K562 (cell line): Measurements from ENCODE around the gene FLAD1. TPM values are rescaled to one million over a fixed set of nuclear protein-coding genes. Genes with fewer than 3 reads are reported as not detected.

ENCODE experiments used
- ATAC-seq: fragments of 200-7000 bp; cut with Tn5 transposase; 3 replicates; pipeline ENCODE4 v1.9.1; 2020; ENCODE audit warnings: moderate library complexity
- BruUV-seq: library from RNA; stranded (reverse); fragments of 400-500 nt; replicated peaks from 2 replicates; lab custom pipeline; 2021; lab: Mats Ljungman, UMichigan
- CTCF ChIA-PET: fragments of 300-600 bp; formaldehyde crosslinking; extraction: SDS; loops from one replicate; lab custom pipeline; 2021; ENCODE audit warnings: low intra/inter-chr PET ratio; lab: Yijun Ruan, JAX
- POLR2A ChIA-PET: fragments of 300-600, 350-650 bp; sonication (Branson Sonifier 250); formaldehyde crosslinking; extraction: SDS; loops from one replicate; lab custom pipeline; 2021; ENCODE audit warnings: antibody characterized with exemption, inconsistent platforms; lab: Yijun Ruan, JAX
- DNase-seq, 4 experiments: peaks; one replicate each; pipeline versions ENCODE4 v3.0.0 to v3.0.0-alpha.2; 2011 to 2018; ENCODE audit warnings: low spot score in 3 of 4, mixed read lengths in 3 of 4; ENCODE audit errors: extremely low read depth in 1 of 4
- FAIRE-seq: peaks from 2 replicates; lab custom pipeline; 2011; peaks lifted over from hg19 to GRCh38; lab: Jason Lieb, UNC
- H2AFZ ChIP-seq: 2 replicates; pipeline ENCODE4 v1.6.0; 2011; ENCODE audit warnings: low read depth, low read length, control low read depth, inconsistent platforms
- H3K27ac ChIP-seq: fragments of 200-600 bp; 3 replicates; pipeline ENCODE4 v1.8.0; 2011; ENCODE audit warnings: low read depth, mild to moderate bottlenecking, control low read depth, inconsistent platforms, low read length, moderate library complexity, mixed read lengths; ENCODE audit errors: extremely low read depth
- H3K27me3 ChIP-seq, 2 experiments: fragments of 300-600 bp in 1 of 2; 2 replicates in 1 of 2; 3 replicates in 1 of 2; pipeline versions ENCODE4 v1.6.0 to v1.8.0; 2011; ENCODE audit warnings: inconsistent platforms in 2 of 2, low read length in 2 of 2, mild to moderate bottlenecking in 1 of 2, mixed read lengths in 1 of 2, moderate library complexity in 1 of 2; ENCODE audit not compliant: control insufficient read depth in 2 of 2, insufficient read depth in 2 of 2
- H3K36me3 ChIP-seq: fragments of 300-600 bp; 3 replicates; pipeline ENCODE4 v1.8.0; 2011; ENCODE audit warnings: mild to moderate bottlenecking, low read length, inconsistent platforms; ENCODE audit not compliant: control insufficient read depth, insufficient read depth
- H3K4me1 ChIP-seq, 2 experiments: fragments of 200-600 bp in 1 of 2; replicated peaks in 1 of 2; 2 replicates in 1 of 2; 3 replicates in 1 of 2; pipeline versions ENCODE4 v1.5.1 to v1.8.0; 2011; ENCODE audit warnings: inconsistent platforms in 2 of 2, low read length in 2 of 2, mild to moderate bottlenecking in 1 of 2, mixed read lengths in 1 of 2, moderate library complexity in 1 of 2; ENCODE audit not compliant: control insufficient read depth in 2 of 2, insufficient read depth in 2 of 2
- H3K4me2 ChIP-seq: 2 replicates; pipeline ENCODE4 v1.6.1; 2011; ENCODE audit warnings: low read length, control low read depth, inconsistent platforms, mixed read lengths; ENCODE audit not compliant: insufficient read depth
- H3K4me3 ChIP-seq: fragments of 200-600 bp; sonication (generic), shearing (Covaris generic); 2 replicates; pipeline ENCODE4 v1.5.1; 2016; ENCODE audit warnings: control low read depth, inconsistent platforms
- H3K79me2 ChIP-seq: fragments of 200-600 bp; 3 replicates; pipeline ENCODE4 v1.8.0; 2011; ENCODE audit warnings: low read length, inconsistent platforms; ENCODE audit not compliant: control insufficient read depth, insufficient read depth
- H3K9ac ChIP-seq, 2 experiments: 2 replicates each; pipeline versions ENCODE4 v1.6.0 to v1.6.1; 2011; ENCODE audit warnings: low read depth in 2 of 2, low read length in 2 of 2, control low read depth in 1 of 2, inconsistent platforms in 1 of 2, mild to moderate bottlenecking in 1 of 2, mixed read lengths in 1 of 2; ENCODE audit not compliant: insufficient read depth in 1 of 2
- H3K9me1 ChIP-seq: one replicate; pipeline ENCODE4 v1.6.0; 2011; ENCODE audit warnings: inconsistent platforms, mild to moderate bottlenecking, low read length, moderate library complexity; ENCODE audit not compliant: control insufficient read depth, insufficient read depth
- H3K9me3 ChIP-seq: replicated peaks from 2 replicates; pipeline ENCODE4 v1.5.1; 2011; ENCODE audit warnings: low read depth, low read length, inconsistent platforms; ENCODE audit not compliant: control insufficient read depth, insufficient read depth
- H4K20me1 ChIP-seq: replicated peaks from 2 replicates; pipeline ENCODE4 v1.6.1; 2011; ENCODE audit warnings: low read length, inconsistent platforms, mixed read lengths; ENCODE audit not compliant: control insufficient read depth, insufficient read depth
- ELF1 ChIP-seq: fragments of 200-800 bp; sonication (Bioruptor generic); IDR thresholded peaks from 2 replicates; pipeline ENCODE4 v1.6.1; 2016; ENCODE audit warnings: missing genetic modification characterization, missing compliant biosample characterization
- EWSR1 ChIP-seq: fragments of 450-650 bp; IDR thresholded peaks from 2 replicates; pipeline ENCODE4 v1.6.1; 2018; ENCODE audit warnings: borderline replicate concordance, mild to moderate bottlenecking, low read depth, moderate library complexity; ENCODE audit not compliant: partially characterized antibody
- GTF2E2 ChIP-seq: fragments of 200-800 bp; sonication (Bioruptor generic); IDR thresholded peaks from 2 replicates; pipeline ENCODE4 v1.6.1; 2016; ENCODE audit warnings: missing genetic modification characterization, missing compliant biosample characterization
- PHF20 ChIP-seq: fragments of 450-650 bp; IDR thresholded peaks from 2 replicates; pipeline ENCODE4 v1.6.1; 2018; ENCODE audit not compliant: partially characterized antibody
- SIN3A ChIP-seq, 2 experiments: fragments of 150-350 bp in 1 of 2; IDR thresholded peaks; 2 replicates each; pipeline ENCODE4 v1.6.1; 2011 to 2016; ENCODE audit warnings: borderline replicate concordance in 2 of 2, low read depth in 2 of 2, low read length in 2 of 2, mild to moderate bottlenecking in 2 of 2, moderate library complexity in 2 of 2; ENCODE audit not compliant: control insufficient read depth in 1 of 2
- SMARCC2 ChIP-seq: fragments of 450-650 bp; IDR thresholded peaks from 2 replicates; pipeline ENCODE4 v1.6.1; 2017; ENCODE audit warnings: antibody characterized with exemption, moderate library complexity, mild to moderate bottlenecking, low read depth
- ZFX ChIP-seq: sonication (generic); formaldehyde crosslinking; IDR thresholded peaks from 2 replicates; pipeline ENCODE4 v1.8.0; 2022; ENCODE audit warnings: mild to moderate bottlenecking, missing genetic modification reagents, moderate library complexity
- WGBS: fragments of 100-300 bp; shearing (Covaris generic); methylation state at CpG from one replicate; pipeline ENCODE4 v1.1.6; 2016; ENCODE audit warnings: low coverage, mixed read lengths; ENCODE audit not compliant: insufficient coverage; ENCODE audit errors: missing lambda C conversion rate; 5-methylcytosine and 5-hydroxymethylcytosine counted together
- in situ Hi-C: fragments of 300-500 bp; cut with MboI; formaldehyde crosslinking; loops from 4 replicates; pipeline ENCODE4 v1.15.0; 2018; ENCODE audit warnings: inconsistent platforms, mixed read lengths
- intact Hi-C: fragments of 100-400 bp; cut with micrococcal nuclease; formaldehyde crosslinking; loops from 2 replicates; pipeline ENCODE4 v1.14.2; 2022
- polyA plus RNA-seq, 8 experiments: library from polyadenylated mRNA; depleted of rRNA in 4 of 8; stranded (reverse) in 5 of 8; unstranded in 3 of 8; fragments of >200 nt; fragmentation: Nextera tagmentation in 2 of 8; fragmentation: Illumina TruSeq in 1 of 8; extraction: Ambion mirVana in 2 of 8; extraction: Trizol in 1 of 8; gene quantifications; 2 replicates each; pipeline versions ENCODE4 v1.2.1 to v1.2.3, GENCODE V29; 2011 to 2014; ENCODE audit warnings: inconsistent platforms in 1 of 8, missing spikeins in 1 of 8
- total RNA-seq, 7 experiments: library from RNA; depleted of rRNA in 6 of 7; stranded (reverse); fragments of >200 nt in 6 of 7; fragmentation: Illumina TruSeq in 2 of 7; extraction: Trizol in 2 of 7; gene quantifications; 2 replicates each; pipeline versions ENCODE4 v1.2.1 to v1.2.3, GENCODE V29; 2011 to 2021; ENCODE audit warnings: low replicate concordance in 1 of 7
- TF ChIP-seq, protein P1 (sequence below): fragments of 250-450 bp; sonication (Bioruptor Pico); IDR thresholded peaks from 2 replicates; pipeline ENCODE4 v1.4.0; 2020
- TF ChIP-seq, protein P2 (sequence below): fragments of 450-650 bp; formaldehyde crosslinking; IDR thresholded peaks from 2 replicates; pipeline ENCODE4 v1.4.0; 2022; ENCODE audit warnings: missing genetic modification characterization

The FLAD1 gene
- total and polyA plus RNA-seq, 9 of the 15 experiments (the other 6 are each of a cell fraction or from before 2014, with no cell fraction given), result 24.9 to 85.8 (median 67.0) TPM

- no peak for DNase-seq
- Histone ChIP-seq H3K9ac (peak overlapping the region; percentile 15 to 97; a peak in 3 of 4 replicates), H3K9me1 (no peaks in the 10 kb centered on the region), H3K79me2 (peaks cover 3% of the 10 kb centered on the region; the same call in 1 of the 3 replicates), H3K27me3 (no peaks in the 10 kb centered on the region), H3K4me2 (peak overlapping the region; percentile 98), H3K4me3 (peak overlapping the region; percentile 53; the same call in 1 of the 2 replicates), H4K20me1 (no peaks in the 10 kb centered on the region), H3K4me1 (peaks cover 28 to 41% of the 10 kb centered on the region in 2 experiments; a peak in 4 of 5 replicates), H2AFZ (peak overlapping the region; percentile 100), H3K27ac (peak overlapping the region; percentile 100; the same call in 2 of the 3 replicates), H3K36me3 (no peaks in the 10 kb centered on the region), H3K9me3 (no peaks in the 10 kb centered on the region)
- ATAC-seq, result no peak
- ChIA-PET CTCF (no interaction called here), POLR2A (interaction anchor here (0.8 to 1.3 kb wide), 3 partner anchors 11 to 78 kb away, joined by 3 read pairs; no protein-coding TSS in a partner anchor)
- WGBS, result 69% methylated on average over 7 of the region's 8 CpGs
- peak; percentile 19 for FAIRE-seq
- in situ Hi-C loops, result no loop called here
- TF ChIP-seq SIN3A (IDR thresholded peaks at IDR 0.05; ENCODE audit: borderline replicate concordance in 2 of 2, control insufficient read depth in 1 of 2, low read depth in 2 of 2, low read length in 2 of 2), result no peak
- TF ChIP-seq, protein P1, sequence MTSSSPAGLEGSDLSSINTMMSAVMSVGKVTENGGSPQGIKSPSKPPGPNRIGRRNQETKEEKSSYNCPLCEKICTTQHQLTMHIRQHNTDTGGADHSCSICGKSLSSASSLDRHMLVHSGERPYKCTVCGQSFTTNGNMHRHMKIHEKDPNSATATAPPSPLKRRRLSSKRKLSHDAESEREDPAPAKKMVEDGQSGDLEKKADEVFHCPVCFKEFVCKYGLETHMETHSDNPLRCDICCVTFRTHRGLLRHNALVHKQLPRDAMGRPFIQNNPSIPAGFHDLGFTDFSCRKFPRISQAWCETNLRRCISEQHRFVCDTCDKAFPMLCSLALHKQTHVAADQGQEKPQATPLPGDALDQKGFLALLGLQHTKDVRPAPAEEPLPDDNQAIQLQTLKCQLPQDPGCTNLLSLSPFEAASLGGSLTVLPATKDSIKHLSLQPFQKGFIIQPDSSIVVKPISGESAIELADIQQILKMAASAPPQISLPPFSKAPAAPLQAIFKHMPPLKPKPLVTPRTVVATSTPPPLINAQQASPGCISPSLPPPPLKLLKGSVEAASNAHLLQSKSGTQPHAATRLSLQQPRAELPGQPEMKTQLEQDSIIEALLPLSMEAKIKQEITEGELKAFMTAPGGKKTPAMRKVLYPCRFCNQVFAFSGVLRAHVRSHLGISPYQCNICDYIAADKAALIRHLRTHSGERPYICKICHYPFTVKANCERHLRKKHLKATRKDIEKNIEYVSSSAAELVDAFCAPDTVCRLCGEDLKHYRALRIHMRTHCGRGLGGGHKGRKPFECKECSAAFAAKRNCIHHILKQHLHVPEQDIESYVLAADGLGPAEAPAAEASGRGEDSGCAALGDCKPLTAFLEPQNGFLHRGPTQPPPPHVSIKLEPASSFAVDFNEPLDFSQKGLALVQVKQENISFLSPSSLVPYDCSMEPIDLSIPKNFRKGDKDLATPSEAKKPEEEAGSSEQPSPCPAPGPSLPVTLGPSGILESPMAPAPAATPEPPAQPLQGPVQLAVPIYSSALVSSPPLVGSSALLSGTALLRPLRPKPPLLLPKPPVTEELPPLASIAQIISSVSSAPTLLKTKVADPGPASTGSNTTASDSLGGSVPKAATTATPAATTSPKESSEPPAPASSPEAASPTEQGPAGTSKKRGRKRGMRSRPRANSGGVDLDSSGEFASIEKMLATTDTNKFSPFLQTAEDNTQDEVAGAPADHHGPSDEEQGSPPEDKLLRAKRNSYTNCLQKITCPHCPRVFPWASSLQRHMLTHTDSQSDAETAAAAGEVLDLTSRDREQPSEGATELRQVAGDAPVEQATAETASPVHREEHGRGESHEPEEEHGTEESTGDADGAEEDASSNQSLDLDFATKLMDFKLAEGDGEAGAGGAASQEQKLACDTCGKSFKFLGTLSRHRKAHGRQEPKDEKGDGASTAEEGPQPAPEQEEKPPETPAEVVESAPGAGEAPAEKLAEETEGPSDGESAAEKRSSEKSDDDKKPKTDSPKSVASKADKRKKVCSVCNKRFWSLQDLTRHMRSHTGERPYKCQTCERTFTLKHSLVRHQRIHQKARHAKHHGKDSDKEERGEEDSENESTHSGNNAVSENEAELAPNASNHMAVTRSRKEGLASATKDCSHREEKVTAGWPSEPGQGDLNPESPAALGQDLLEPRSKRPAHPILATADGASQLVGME (CRISPR knock-in tag), result no peak
- TF ChIP-seq EWSR1, result no peak
- no peak for TF ChIP-seq PHF20
- TF ChIP-seq ZFX (CRISPR knock-in tag), result no peak
- no peak for TF ChIP-seq ELF1
- TF ChIP-seq, protein P2, sequence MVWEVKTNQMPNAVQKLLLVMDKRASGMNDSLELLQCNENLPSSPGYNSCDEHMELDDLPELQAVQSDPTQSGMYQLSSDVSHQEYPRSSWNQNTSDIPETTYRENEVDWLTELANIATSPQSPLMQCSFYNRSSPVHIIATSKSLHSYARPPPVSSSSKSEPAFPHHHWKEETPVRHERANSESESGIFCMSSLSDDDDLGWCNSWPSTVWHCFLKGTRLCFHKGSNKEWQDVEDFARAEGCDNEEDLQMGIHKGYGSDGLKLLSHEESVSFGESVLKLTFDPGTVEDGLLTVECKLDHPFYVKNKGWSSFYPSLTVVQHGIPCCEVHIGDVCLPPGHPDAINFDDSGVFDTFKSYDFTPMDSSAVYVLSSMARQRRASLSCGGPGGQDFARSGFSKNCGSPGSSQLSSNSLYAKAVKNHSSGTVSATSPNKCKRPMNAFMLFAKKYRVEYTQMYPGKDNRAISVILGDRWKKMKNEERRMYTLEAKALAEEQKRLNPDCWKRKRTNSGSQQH (CRISPR knock-in tag), result no peak
- no peak for TF ChIP-seq SMARCC2
- 0 out of 2 replicates have a peak, but pooled peaks have one; percentile 14 for TF ChIP-seq GTF2E2 (tag)
- BruUV-seq, result no TSS peak
- intact Hi-C loops, result loop anchor here (2.0 to 5.0 kb wide), 3 partner anchors 53 to 379 kb away; partner anchors contain the start of gene UBE2Q1
These were observed 45.2 kb upstream of the FLAD1 start for GRCh38 chr1:154937988-154938386.
